ENCODE data around the gene PCNX4. TPM values are rescaled to one million over a fixed set of nuclear protein-coding genes. Genes with fewer than 3 reads are reported as not detected.

The PCNX4 gene
- total RNA-seq, 1 donor, result 101 TPM

- no peak for TF ChIP-seq CTCF (IDR thresholded peaks at IDR 0.05; ENCODE audit: extremely low read depth, low read depth, low read length)
- H3K36me3 ChIP-seq (ENCODE audit: insufficient read depth, low read length), result peaks cover 21% of the 10 kb centered on the region
- H3K4me2 ChIP-seq (ENCODE audit: insufficient read depth, low read length), result no peak overlapping the region
- H2AFZ ChIP-seq (ENCODE audit: low read length), result no peak overlapping the region
- H3K27ac ChIP-seq (ENCODE audit: low read depth, low read length), result no peak overlapping the region
- H3K27me3 ChIP-seq (ENCODE audit: insufficient read depth, low read length), result no peaks in the 10 kb centered on the region
- peaks cover 10% of the 10 kb centered on the region for H3K4me1 ChIP-seq (ENCODE audit: insufficient read depth, low read length)
- peaks cover 17% of the 10 kb centered on the region for H3K79me2 ChIP-seq (ENCODE audit: insufficient read depth, low read length)
- no peak for DNase-seq (ENCODE audit: insufficient read length, low spot score, missing footprints)
- no peak overlapping the region for H3K4me3 ChIP-seq (ENCODE audit: insufficient read depth, low read length)
- no peaks in the 10 kb centered on the region for H3K9me3 ChIP-seq (ENCODE audit: low read depth, low read length)
- H4K20me1 ChIP-seq (ENCODE audit: insufficient read depth, low read length), result no peaks in the 10 kb centered on the region
Observed at GRCh38 chr14:60154671-60155070, 62.9 kb downstream of the PCNX4 start.

- Histone ChIP-seq H3K9me3 (ENCODE audit: low read depth, low read length) (no peaks in the 10 kb centered on the region), H3K4me1 (ENCODE audit: insufficient read depth, low read length) (peaks cover 4% of the 10 kb centered on the region), H3K4me3 (ENCODE audit: insufficient read depth, low read length) (no peak overlapping the region), H3K4me2 (ENCODE audit: insufficient read depth, low read length) (no peak overlapping the region), H3K79me2 (ENCODE audit: insufficient read depth, low read length) (peaks cover 30% of the 10 kb centered on the region), H3K27me3 (ENCODE audit: insufficient read depth, low read length) (no peaks in the 10 kb centered on the region), H3K27ac (ENCODE audit: low read depth, low read length) (no peak overlapping the region), H2AFZ (ENCODE audit: low read length) (no peak overlapping the region), H4K20me1 (ENCODE audit: insufficient read depth, low read length) (no peaks in the 10 kb centered on the region), H3K36me3 (ENCODE audit: insufficient read depth, low read length) (peaks cover 4% of the 10 kb centered on the region)
- no peak for TF ChIP-seq CTCF (IDR thresholded peaks at IDR 0.05; ENCODE audit: extremely low read depth, low read depth, low read length)
- DNase-seq (ENCODE audit: insufficient read length, low spot score, missing footprints), result no peak
Observed at GRCh38 chr14:60160422-60160821, 68.7 kb downstream of the PCNX4 start.

GRCh38 chr14:60161196-60162107 lies 69.7 kb downstream of the PCNX4 start:
- H3K4me2 ChIP-seq (ENCODE audit: insufficient read depth, low read length), result no peak overlapping the region
- H3K4me3 ChIP-seq (ENCODE audit: insufficient read depth, low read length), result no peak overlapping the region
- no peak for TF ChIP-seq CTCF (IDR thresholded peaks at IDR 0.05; ENCODE audit: extremely low read depth, low read depth, low read length)
- H3K4me1 ChIP-seq (ENCODE audit: insufficient read depth, low read length), result peaks cover 9% of the 10 kb centered on the region
- H3K79me2 ChIP-seq (ENCODE audit: insufficient read depth, low read length), result peaks cover 27% of the 10 kb centered on the region
- H3K36me3 ChIP-seq (ENCODE audit: insufficient read depth, low read length), result no peaks in the 10 kb centered on the region
- H4K20me1 ChIP-seq (ENCODE audit: insufficient read depth, low read length), result no peaks in the 10 kb centered on the region
- no peaks in the 10 kb centered on the region for H3K9me3 ChIP-seq (ENCODE audit: low read depth, low read length)
- H2AFZ ChIP-seq (ENCODE audit: low read length), result no peak overlapping the region
- DNase-seq (ENCODE audit: insufficient read length, low spot score, missing footprints), result no peak
- H3K27me3 ChIP-seq (ENCODE audit: insufficient read depth, low read length), result no peaks in the 10 kb centered on the region
- no peak overlapping the region for H3K27ac ChIP-seq (ENCODE audit: low read depth, low read length)

- H3K36me3 ChIP-seq (ENCODE audit: insufficient read depth, low read length), result no peaks in the 10 kb centered on the region
- H3K9me3 ChIP-seq (ENCODE audit: low read depth, low read length), result no peaks in the 10 kb centered on the region
- peaks cover 19% of the 10 kb centered on the region for H3K79me2 ChIP-seq (ENCODE audit: insufficient read depth, low read length)
- H4K20me1 ChIP-seq (ENCODE audit: insufficient read depth, low read length), result no peaks in the 10 kb centered on the region
- H3K4me2 ChIP-seq (ENCODE audit: insufficient read depth, low read length), result peak overlapping the region; percentile 88
- H3K27me3 ChIP-seq (ENCODE audit: insufficient read depth, low read length), result no peaks in the 10 kb centered on the region
- no peak for TF ChIP-seq CTCF (IDR thresholded peaks at IDR 0.05; ENCODE audit: extremely low read depth, low read depth, low read length)
- no peak overlapping the region for H3K4me3 ChIP-seq (ENCODE audit: insufficient read depth, low read length)
- peaks cover 9% of the 10 kb centered on the region for H3K4me1 ChIP-seq (ENCODE audit: insufficient read depth, low read length)
- no peak overlapping the region for H3K27ac ChIP-seq (ENCODE audit: low read depth, low read length)
- DNase-seq (ENCODE audit: insufficient read length, low spot score, missing footprints), result no peak
- H2AFZ ChIP-seq (ENCODE audit: low read length), result no peak overlapping the region
Observed at GRCh38 chr14:60163693-60164092, 72.0 kb downstream of the PCNX4 start.

Data from osteoblast (primary cell).